ENCODE measurements around the gene KCTD18. TPM values are rescaled to one million over a fixed set of nuclear protein-coding genes. Genes with fewer than 3 reads are reported as not detected.

The KCTD18 gene
- polyA plus RNA-seq, 1 donor (not counting 4 experiments of a cell fraction or from before 2014, with no cell fraction given) = 10.9 TPM

GRCh38 chr2:200525066-200525465, 15.2 kb upstream of the KCTD18 start:
- peak overlapping the region; percentile 81 for H2AFZ ChIP-seq (ENCODE audit: control insufficient read depth, low read length)
- peak overlapping the region; percentile 89 for H3K4me2 ChIP-seq (ENCODE audit: control insufficient read depth, extremely low read depth, insufficient read depth, low read depth, low read length)
- DNase-seq (ENCODE audit: low read depth, low spot score) = no peak
- H3K27ac ChIP-seq (ENCODE audit: control insufficient read depth, insufficient read depth, low read length) = no peak overlapping the region
- H3K9me1 ChIP-seq (ENCODE audit: control insufficient read depth, extremely low read depth, insufficient read depth, low read length) = no peaks in the 10 kb centered on the region
- no peaks in the 10 kb centered on the region for H3K27me3 ChIP-seq (ENCODE audit: control insufficient read depth, extremely low read depth, insufficient read depth, low read length)
- no peaks in the 10 kb centered on the region for H3K36me3 ChIP-seq (ENCODE audit: control insufficient read depth in 2 of 2, extremely low read depth in 1 of 2, insufficient read depth in 2 of 2, low read length in 2 of 2)
- no peak for FAIRE-seq
- TF ChIP-seq, protein P1, sequence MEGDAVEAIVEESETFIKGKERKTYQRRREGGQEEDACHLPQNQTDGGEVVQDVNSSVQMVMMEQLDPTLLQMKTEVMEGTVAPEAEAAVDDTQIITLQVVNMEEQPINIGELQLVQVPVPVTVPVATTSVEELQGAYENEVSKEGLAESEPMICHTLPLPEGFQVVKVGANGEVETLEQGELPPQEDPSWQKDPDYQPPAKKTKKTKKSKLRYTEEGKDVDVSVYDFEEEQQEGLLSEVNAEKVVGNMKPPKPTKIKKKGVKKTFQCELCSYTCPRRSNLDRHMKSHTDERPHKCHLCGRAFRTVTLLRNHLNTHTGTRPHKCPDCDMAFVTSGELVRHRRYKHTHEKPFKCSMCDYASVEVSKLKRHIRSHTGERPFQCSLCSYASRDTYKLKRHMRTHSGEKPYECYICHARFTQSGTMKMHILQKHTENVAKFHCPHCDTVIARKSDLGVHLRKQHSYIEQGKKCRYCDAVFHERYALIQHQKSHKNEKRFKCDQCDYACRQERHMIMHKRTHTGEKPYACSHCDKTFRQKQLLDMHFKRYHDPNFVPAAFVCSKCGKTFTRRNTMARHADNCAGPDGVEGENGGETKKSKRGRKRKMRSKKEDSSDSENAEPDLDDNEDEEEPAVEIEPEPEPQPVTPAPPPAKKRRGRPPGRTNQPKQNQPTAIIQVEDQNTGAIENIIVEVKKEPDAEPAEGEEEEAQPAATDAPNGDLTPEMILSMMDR (optimal IDR thresholded peaks at IDR 0.05 in 1 of 3, IDR thresholded peaks at IDR 0.05 in 1 of 3, conservative IDR thresholded peaks at IDR 0.05 in 1 of 3; ENCODE audit: extremely low read depth in 1 of 3, insufficient read depth in 2 of 3, low read length in 3 of 3) = no peak
- TF ChIP-seq EZH2 (IDR thresholded peaks at IDR 0.05; ENCODE audit: low read length) = no peak
- peaks cover 16% of the 10 kb centered on the region for H3K4me1 ChIP-seq (ENCODE audit: control insufficient read depth, extremely low read depth, insufficient read depth, low read length)
- no peak overlapping the region for H3K9ac ChIP-seq (ENCODE audit: control insufficient read depth, extremely low read depth, insufficient read depth, low read length)
- H3K79me2 ChIP-seq (ENCODE audit: control insufficient read depth, insufficient read depth, low read length) = peaks cover 35% of the 10 kb centered on the region
- dilution Hi-C loops (cut with MboI; ENCODE audit: extremely low pct_ligation_motif_present, low sequenced_read_pairs) = no loop called here
- H4K20me1 ChIP-seq (ENCODE audit: control insufficient read depth, extremely low read depth, insufficient read depth, low read length) = no peaks in the 10 kb centered on the region
- H3K4me3 ChIP-seq (ENCODE audit: control insufficient read depth in 2 of 3, extremely low read depth in 1 of 3, insufficient read depth in 2 of 3, low read depth in 1 of 3, low read length in 3 of 3) = no peak overlapping the region
- H3K9me3 ChIP-seq (ENCODE audit: control insufficient read depth, low read depth, low read length) = no peaks in the 10 kb centered on the region

GRCh38 chr2:200523604-200524003, 13.7 kb upstream of the KCTD18 start:
- H3K27me3 ChIP-seq (ENCODE audit: control insufficient read depth, extremely low read depth, insufficient read depth, low read length) = no peaks in the 10 kb centered on the region
- H3K9me3 ChIP-seq (ENCODE audit: control insufficient read depth, low read depth, low read length) = no peaks in the 10 kb centered on the region
- no peak for FAIRE-seq
- H3K4me2 ChIP-seq (ENCODE audit: control insufficient read depth, extremely low read depth, insufficient read depth, low read depth, low read length) = no peak overlapping the region
- H3K4me3 ChIP-seq (ENCODE audit: control insufficient read depth in 2 of 3, extremely low read depth in 1 of 3, insufficient read depth in 2 of 3, low read depth in 1 of 3, low read length in 3 of 3) = no peak overlapping the region
- H3K4me1 ChIP-seq (ENCODE audit: control insufficient read depth, extremely low read depth, insufficient read depth, low read length) = peaks cover 16% of the 10 kb centered on the region
- no peak overlapping the region for H2AFZ ChIP-seq (ENCODE audit: control insufficient read depth, low read length)
- no peaks in the 10 kb centered on the region for H3K36me3 ChIP-seq (ENCODE audit: control insufficient read depth in 2 of 2, extremely low read depth in 1 of 2, insufficient read depth in 2 of 2, low read length in 2 of 2)
- no peaks in the 10 kb centered on the region for H4K20me1 ChIP-seq (ENCODE audit: control insufficient read depth, extremely low read depth, insufficient read depth, low read length)
- H3K79me2 ChIP-seq (ENCODE audit: control insufficient read depth, insufficient read depth, low read length) = peaks cover 22% of the 10 kb centered on the region
- TF ChIP-seq EZH2 (IDR thresholded peaks at IDR 0.05; ENCODE audit: low read length) = no peak
- TF ChIP-seq, protein P1 (optimal IDR thresholded peaks at IDR 0.05 in 1 of 3, IDR thresholded peaks at IDR 0.05 in 1 of 3, conservative IDR thresholded peaks at IDR 0.05 in 1 of 3; ENCODE audit: extremely low read depth in 1 of 3, insufficient read depth in 2 of 3, low read length in 3 of 3) = no peak
- no peak overlapping the region for H3K9ac ChIP-seq (ENCODE audit: control insufficient read depth, extremely low read depth, insufficient read depth, low read length)
- DNase-seq (ENCODE audit: low read depth, low spot score) = no peak
- H3K9me1 ChIP-seq (ENCODE audit: control insufficient read depth, extremely low read depth, insufficient read depth, low read length) = no peaks in the 10 kb centered on the region
- dilution Hi-C loops (cut with MboI; ENCODE audit: extremely low pct_ligation_motif_present, low sequenced_read_pairs) = no loop called here
- no peak overlapping the region for H3K27ac ChIP-seq (ENCODE audit: control insufficient read depth, insufficient read depth, low read length)

All from keratinocyte (primary cell).